ENCODE measurements around the gene IL1F10.
A peak's percentile ranks its signal among the peaks of the same experiment; 100 is the strongest.

Gene IL1F10

DNA sequence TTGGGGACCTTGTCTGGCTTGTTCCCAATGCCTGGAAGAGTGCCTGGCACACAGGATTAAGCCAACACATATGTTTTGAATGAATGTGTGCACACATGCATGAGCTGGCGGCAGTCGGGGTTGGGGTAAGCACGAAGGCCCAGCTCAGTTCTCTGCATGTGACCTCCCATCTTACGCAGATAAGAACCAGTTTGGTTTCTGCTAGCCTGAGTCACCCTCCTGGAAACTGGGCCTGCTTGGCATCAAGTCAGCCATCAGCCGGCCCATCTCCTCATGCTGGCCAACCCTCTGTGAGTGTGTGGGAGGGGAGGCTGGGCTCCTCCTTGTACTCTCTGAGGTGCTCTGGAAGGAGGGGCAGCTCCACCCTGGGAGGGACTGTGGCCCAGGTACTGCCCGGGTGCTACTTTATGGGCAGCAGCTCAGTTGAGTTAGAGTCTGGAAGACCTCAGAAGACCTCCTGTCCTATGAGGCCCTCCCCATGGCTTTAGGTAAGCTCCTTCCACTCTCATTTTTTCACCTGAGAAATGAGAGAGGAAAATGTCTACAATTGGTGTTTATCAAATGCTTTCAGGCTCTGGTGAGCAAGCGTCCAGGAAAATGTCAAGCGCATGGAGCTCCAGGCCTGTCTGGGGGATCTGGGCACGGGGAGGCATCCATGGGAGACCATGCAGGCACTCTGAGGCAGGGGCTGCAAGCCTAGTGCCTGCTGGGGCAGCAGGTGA lies 49.9 kb downstream of the IL1F10 start:
- DNase-seq (ENCODE audit: insufficient read length, low spot score) (no peak), FAIRE-seq (no peak)

DNA sequence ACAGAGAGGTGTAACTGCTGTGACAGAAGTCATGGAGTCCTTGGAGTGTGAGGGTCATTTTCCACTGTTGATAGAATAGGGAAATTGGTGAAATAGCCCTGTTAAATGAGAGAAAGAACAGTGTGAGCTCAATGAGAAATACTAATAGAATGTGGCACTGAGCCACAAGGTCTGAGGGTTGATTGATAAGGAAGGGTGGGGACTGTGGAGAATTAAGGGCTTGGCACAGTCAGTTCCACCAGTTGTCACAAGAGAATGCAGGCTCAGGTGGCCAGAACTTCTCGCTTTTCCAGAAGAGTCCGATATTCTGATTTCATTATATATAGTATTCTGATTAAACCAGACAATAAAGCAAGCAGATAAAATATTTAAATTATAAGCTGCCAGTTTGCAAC lies 50.5 kb downstream of the IL1F10 start:
- no peak for TF ChIP-seq POLR2A (IDR thresholded peaks at IDR 0.05; ENCODE audit: low read depth, low read length)
- no peak for DNase-seq (ENCODE audit: insufficient read length, low spot score)
- no peak for FAIRE-seq

More for the DNA sequence above, 49.9 kb downstream of the IL1F10 start:
- TF ChIP-seq POLR2A (IDR thresholded peaks at IDR 0.05; ENCODE audit: low read depth, low read length), result no peak

DNA sequence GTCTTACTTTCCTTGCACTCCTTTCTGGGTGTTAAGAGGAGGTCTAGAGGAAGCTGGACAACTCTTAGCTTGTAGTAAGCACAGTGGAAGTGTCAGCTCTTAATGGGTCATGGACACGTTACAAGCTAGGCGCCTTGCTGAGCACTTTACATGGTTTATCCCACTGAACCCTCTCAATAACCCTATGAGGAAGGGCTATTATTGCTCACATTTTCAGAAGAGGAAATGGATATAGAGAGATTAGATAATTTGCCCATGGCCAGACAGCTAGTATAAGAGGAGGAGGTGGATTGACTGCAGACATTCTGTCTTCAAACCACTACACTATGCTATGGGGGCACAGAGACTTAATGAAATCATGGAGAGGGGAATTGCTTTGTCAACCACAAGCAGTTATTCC lies 51.3 kb downstream of the IL1F10 start:
- no peak for DNase-seq (ENCODE audit: insufficient read length, low spot score)
- FAIRE-seq, result no peak
- TF ChIP-seq POLR2A (IDR thresholded peaks at IDR 0.05; ENCODE audit: low read depth, low read length), result no peak

DNA sequence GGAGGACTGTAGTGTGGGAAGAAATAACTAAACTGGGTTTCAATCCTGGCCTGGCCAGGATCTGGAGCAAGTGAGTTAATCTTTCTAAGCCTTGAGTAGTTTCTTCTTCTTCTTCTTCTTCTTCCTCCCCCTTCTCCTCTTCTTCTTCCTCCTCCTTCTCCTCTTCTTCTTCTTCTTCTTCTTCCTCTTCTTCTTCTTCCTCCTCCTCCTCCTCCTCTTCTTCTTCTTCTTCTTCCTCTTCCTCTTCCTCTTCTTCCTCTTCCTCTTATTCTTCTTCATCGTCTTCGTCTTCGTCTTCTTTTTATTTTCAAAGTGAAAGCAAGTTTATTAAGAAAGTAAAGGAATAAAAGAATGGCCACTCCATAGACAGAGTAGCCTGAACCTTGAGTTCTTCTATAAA lies 53.1 kb downstream of the IL1F10 start:
- FAIRE-seq (no peak), DNase-seq (ENCODE audit: insufficient read length, low spot score) (no peak)
- no peak for TF ChIP-seq POLR2A (IDR thresholded peaks at IDR 0.05; ENCODE audit: low read depth, low read length)

DNA sequence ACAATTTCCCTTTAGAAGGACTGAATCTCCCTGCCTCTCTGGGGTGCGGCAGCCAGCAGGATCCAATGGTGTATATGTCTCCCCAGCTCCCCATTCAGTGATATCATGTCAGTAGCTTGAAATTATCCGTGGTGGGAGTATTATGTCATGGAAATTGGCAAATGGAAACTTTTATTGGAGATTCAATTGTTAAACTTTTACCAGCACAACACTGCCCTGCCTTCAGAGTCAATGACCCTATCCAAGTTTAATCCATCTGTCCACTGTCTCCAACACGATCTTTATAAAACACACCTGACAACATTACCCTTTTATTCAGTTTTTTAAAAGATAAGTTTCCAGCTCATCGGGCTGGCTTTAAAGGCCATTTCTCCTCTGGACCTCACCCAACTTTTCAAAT lies 54.6 kb downstream of the IL1F10 start:
- FAIRE-seq, result no peak
- no peak for TF ChIP-seq POLR2A (IDR thresholded peaks at IDR 0.05; ENCODE audit: low read depth, low read length)
- no peak for DNase-seq (ENCODE audit: insufficient read length, low spot score)

DNA sequence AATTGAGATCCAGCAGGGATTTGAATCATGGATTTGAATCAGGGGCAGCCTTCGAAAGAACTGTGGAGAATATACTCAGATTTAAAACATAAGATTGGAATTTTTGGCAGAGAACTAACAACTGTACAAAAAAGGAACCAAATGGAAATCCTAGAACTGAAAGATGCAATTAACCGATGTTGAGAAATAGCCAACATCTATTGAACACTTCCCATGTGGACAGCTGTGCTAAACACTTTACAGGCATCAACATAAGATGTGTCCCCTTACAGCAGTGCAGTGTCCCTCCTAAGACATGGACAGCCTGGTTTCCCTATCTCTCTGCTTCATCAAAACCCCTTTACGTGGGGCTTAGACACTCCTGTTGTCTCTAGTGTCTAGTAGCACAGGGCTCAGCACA lies 56.0 kb downstream of the IL1F10 start:
- FAIRE-seq (no peak), DNase-seq (ENCODE audit: insufficient read length, low spot score) (no peak)
- no peak for TF ChIP-seq POLR2A (IDR thresholded peaks at IDR 0.05; ENCODE audit: low read depth, low read length)

DNA sequence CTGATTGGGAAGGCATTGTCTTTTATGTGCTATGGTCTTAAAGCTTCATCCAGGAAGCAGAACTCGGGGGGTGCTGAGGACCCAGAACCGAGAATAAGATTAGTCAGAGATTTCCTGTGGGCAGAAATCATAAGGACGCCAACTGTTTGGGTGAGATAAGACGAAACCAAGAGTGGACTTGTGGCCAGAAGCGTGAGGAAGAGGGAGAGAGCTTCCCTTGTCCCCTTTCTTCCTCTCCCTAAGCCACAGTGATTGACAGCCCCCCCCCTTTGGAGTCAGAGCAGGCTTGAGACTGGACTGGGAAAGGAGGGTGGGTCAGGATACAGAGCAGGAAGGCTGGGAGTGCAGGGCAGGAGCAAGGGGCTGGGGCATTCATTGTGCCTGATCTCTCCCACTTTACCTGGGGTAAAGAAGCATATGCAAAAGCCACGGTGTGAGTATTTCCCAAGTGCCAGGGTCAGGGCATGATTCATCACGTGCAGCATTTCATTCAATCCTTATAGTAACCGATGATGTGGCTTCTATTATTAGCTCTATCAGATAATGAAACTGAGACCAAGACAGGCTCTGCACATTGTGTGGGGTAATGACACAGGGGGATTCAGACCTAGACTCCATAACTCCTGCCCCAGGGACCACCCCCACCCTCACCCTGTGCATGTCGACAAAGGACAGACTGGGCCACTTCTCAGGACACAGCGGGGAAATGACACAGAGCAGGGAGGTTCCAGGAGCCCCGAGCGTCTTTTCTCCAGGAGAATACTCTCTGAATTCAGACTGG lies 56.6 kb downstream of the IL1F10 start:
- no peak for TF ChIP-seq POLR2A (IDR thresholded peaks at IDR 0.05; ENCODE audit: low read depth, low read length)
- no peak for FAIRE-seq

More for the DNA sequence above, 56.6 kb downstream of the IL1F10 start:
- peak; percentile 25 for DNase-seq (ENCODE audit: insufficient read length, low spot score)
